SW 1271 (cell line): ENCODE results near the gene CD93.

Experiments
- DNase-seq, 2 experiments: peaks; one replicate each; lab custom pipeline; 2025; lab: John Stamatoyannopoulos, UW

CD93 gene

GRCh38 chr20:23083553-23084220 is 2.4 kb downstream of the CD93 start:
- DNase-seq: no peak

DNA sequence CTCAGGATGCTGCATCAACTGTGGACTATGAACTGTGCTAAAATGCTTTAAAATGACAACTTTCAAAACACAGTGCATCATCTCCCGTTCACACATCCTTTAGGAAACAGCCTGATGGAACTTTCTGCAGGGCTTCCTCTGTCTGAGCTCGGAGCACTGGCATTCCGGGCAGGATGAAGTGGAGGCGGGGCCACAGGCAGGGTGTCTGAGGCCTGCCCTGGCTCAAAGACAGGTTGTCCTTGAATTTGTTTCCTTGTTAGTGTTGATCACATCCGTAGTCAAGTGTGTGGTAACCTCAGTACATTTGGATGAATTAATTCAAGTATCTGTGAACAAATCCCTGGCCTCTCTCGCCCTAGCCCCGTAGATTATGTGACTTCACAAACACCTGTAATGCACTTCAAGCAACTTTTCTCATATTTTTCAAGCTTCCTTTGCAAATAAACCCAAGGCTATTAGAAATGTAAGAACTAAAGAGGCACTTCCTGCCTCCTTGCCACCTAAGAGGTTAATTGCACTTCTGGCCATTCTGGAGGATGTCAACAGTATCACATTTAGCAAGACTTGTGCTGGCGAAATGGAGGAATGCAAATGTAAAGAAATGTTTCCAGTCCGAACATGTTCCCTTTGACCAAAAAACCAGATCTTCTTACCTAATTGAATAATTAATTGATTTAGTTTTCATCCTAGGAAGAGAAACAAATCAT is 3.1 kb downstream of the CD93 start:
- DNase-seq: no peak

DNA sequence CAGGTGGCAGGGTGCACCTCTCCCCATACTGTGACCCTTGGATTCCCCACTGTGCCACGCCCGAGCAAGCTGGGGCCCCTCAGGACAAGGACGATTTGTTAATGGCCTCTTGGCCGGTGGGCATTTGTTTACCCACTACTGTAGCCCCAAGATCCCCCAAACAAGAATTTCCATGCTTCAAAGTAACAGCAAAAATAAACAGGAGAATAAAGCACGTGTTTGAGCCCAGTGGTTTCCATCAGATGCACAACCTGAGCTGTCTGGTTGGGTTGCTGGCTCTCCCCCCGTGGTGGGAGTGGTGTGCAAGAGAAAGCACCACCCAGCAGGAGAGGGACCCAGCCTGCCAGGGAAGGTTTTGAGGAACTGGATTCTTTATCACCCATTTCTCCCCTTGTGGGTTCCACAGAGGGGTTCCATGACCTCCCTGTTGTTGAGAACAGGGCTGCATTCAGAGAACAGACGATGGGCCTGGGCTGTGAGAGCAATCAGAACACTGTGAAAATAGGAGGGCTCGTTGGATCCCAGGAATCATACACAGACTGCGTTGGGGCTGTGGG is 4.8 kb downstream of the CD93 start:
- no peak for DNase-seq

DNA sequence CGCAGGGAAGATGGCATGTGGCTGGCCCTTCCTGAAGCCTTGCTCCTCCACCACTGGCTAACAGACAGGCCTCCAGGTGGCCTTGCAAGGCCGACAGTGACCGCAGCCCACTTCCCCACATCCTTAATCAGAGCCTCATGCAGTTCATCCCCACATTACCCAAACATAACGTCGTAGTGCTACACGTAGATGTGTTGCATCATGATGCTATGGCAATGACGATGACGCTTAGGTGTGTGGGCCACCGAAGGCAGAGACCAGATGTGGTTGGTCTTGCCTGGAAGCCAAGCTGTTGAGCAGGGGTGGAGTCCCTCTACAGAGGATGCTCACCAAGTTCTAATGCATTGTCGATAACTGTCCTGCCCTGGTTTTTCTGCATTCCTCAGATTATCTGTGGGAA is 5.6 kb downstream of the CD93 start:
- DNase-seq: no peak

- DNase-seq: no peak
Observed at GRCh38 chr20:23079926-23080325, 6.2 kb downstream of the CD93 start.

DNA sequence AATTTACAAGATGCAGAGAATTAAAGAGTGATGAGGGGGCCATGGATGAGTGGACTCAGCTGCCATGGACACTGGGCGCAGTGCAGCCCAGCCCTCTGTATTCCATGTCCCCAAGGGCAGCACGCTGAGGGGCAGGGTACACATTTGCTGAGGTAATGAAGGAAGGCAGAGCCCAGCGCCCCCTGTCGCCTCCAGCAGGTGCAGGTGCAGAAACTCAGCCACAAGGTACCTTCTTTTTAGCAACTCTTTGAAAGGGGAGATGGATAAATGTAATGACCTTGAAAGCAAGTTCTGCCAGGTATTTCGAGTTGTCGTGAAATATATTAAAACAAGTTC is 7.1 kb downstream of the CD93 start:
- DNase-seq: no peak

DNA sequence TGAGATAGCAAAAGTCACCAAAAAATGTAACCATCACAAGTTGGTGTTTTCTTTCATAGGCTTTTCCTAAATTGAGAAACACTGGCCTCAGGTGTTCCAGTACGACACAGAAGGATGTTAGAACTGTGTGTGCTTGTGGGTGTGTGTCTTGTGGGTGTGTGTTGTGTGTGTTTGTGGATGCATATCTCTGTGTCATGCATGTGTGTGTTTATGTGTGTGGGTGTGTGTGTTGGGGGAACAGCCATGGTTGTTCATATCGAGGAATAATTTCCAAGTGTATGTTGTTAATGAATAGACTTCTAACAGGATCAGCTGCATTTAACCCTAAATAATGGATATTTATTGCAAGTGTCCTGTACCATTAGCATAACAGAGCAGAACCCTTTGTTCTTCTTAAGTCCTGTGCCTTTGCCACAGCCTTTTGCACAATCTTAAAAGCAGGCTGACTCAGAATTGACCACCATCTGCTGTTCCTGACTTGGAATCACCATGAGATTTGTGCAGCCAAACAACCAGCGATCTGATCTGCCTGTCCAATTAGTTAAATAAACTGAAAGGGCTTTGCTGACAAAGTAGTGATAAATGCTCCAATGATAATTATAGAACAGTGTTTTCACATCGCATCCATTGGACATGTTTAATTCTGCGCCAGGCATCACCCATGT is 7.6 kb downstream of the CD93 start:
- DNase-seq: no peak

- no peak for DNase-seq
Observed at GRCh38 chr20:23077277-23077676, 8.8 kb downstream of the CD93 start.

GRCh38 chr20:23074052-23074451 is 12.1 kb downstream of the CD93 start:
- no peak for DNase-seq

- no peak for DNase-seq
Observed at GRCh38 chr20:23072892-23073586, 13.1 kb downstream of the CD93 start.

DNA sequence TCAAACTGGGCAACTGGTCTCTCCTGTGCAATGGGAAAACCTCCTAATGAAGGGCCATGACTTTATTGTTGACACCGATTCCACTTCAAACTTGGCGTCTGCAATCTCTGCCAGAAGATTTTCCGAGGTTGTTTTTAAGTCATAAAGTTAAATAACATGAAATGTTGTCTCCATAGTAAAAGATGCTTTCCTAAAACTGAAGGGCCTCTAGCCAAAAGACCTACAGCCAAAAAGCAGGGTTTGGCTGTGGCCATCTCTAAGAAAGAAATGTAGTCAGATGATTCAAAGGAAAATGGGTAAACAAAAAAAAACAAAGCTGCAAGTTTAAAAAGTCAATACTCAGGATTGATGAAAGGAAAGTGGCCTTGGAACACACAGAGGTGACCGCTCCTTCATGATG is 14.1 kb downstream of the CD93 start:
- no peak for DNase-seq

DNA sequence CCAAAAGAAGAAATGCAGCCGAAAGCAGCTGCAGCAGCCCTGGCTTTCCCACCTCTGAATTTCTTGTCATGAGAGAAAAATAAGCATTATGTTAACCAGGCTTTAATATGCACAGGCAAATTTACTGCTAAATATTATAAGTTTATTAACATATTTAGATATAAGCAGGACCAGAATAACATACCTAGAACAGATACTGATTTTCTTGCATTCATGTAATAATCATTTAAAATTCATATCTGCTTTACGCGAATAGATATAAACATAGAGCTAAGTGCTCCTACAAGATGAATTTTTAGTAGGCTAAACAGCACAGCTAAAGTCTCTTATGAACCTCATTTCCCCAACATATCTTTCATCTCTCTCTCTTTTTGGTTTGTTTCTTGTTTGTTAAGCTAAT is 14.7 kb downstream of the CD93 start:
- no peak for DNase-seq

- no peak for DNase-seq
Observed at GRCh38 chr20:23069108-23069507, 17.0 kb downstream of the CD93 start.

GRCh38 chr20:23068283-23068682 is 17.8 kb downstream of the CD93 start:
- DNase-seq: no peak

DNA sequence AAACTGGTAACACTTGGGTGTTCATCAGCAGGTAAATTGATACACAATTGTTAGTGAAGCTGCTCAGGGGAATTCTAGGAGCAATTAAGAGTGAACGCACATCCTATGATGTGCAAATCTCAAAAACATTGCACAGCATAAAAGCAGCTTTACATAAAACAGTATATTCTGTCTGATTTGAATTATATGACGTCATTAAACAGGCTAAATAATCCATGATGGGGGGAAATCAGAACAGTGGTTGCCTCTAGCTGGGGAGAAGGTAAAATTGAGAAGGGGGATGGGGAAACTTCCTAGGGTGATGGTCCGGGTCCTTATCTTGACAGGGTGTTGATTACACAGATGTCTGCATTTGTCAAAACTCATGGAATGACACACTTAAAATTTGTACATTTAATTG is 19.4 kb downstream of the CD93 start:
- DNase-seq: no peak

DNA sequence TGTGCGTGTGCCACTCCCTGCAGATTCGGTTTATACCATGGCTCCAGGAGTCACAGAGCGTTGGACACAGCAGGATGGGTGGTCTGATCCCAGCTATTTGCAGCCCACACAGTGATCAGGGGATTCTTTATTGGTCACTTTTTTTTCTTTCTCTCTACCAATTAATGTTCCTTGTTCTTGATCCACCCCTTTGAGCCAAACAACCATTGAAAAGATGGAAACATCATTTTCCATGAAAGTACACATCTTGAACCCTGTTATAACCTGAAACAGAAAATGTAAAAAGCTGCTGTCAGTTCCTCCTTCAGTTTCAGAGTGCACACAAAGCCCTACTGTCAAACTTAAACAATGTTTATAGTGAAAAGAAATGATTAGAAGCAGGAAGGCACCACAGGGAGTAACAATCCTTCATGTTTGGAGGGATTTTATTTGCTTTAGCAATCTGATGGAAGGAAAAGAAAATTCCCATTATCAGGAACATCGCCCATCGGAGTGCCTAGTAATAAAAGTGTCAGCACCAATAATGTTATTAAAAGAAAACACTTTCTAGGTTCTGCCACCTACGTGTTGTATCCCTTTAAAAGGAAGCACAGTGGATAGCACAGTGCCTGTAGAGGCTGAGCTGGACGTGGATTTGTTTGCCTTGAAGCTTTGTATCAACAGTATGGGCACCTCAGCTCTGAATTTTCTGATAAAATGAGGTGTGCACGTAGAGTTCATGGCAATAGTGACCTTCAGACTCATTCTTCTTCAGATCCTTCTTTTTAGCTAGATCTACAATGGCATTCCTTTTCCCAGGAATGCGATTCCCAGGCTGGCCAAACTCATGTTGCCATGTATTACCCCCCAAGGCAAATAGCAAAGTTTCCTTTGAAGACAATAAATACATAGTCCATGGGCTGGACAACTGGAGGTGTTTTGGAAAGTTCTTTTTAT is 20.6 kb downstream of the CD93 start:
- no peak for DNase-seq

DNA sequence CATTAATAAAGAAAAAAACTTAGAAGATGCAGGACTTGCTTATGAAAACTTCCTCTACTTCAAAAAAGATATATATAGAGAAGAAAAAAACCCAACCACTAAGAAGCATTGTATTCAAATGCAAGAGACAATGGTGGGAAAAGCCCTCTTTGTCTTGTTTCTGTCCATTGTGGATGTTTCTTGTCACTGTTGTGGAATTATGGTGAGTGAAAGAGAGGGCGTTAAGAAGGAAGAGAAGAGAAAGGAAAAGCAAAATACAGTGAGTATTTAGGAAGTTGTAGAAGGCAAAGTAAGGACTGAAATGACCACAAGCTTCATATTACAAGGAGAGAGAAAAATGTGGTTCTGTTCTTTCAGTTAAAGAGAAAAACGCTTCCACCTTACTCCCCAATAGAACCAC is 22.5 kb downstream of the CD93 start:
- no peak for DNase-seq

- no peak for DNase-seq
Observed at GRCh38 chr20:23063168-23063567, 23.0 kb downstream of the CD93 start.

GRCh38 chr20:23062632-23063031 is 23.5 kb downstream of the CD93 start:
- no peak for DNase-seq

DNA sequence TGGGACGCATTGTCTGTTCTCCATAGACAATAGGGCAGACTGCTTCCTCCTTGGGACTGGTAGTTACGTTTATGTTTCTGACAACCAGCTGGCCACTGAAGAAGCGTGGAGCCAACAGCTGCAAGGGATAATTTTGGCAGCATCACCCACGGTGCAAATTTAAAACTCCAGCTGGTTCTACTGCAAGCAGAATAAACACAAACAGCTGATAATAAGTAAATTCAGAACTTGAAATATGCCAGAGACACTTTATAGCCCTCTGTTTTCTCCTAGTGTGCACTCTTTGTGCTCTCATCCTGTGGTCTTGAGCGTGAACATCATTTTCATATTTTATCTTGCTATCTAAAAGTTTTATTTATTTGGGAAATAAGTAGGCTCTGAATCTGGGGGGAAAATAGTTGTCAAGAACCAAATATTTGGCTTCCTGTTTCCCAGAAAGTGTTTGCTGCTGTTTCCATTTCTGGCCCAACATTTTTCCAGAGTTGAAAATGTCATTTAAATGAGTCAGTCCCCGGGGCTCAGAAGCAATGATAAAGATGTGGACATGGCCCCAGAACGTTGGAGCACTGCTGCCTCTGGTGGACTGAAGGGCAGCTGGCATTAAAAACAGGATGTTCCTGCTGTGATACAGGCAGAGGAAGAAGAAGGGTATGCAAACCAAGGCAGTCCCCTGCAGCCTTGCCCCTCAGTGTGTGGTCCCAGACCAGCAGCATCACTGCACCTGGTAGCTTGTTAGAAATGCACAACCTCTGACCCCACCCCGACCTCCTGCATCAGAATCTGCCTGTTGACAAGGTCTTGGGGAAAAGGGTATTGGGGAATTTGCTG is 24.2 kb downstream of the CD93 start:
- DNase-seq: peak in 1 of 2 experiments; percentile 73

DNA sequence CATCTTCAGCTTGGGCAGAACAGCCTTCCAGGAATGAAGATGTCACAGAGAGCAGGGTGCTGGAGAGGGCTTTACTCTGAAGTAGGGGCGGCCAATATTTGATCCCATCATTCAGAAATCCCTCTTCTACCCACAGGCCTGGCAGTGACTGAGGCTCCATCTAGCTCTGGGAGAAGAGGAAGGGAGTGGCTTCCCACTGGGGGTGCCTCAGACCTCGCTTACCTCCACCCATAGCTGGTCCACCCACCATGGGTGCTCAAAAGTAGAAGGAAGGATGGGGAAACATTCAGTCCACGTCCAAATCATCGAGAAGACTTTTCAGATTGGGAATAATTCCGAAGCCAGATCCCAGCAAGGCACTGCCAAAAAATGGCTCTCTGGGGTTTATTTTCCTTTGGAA is 24.9 kb downstream of the CD93 start:
- no peak for DNase-seq
